ENCODE data around the gene ZNF862.

DNA sequence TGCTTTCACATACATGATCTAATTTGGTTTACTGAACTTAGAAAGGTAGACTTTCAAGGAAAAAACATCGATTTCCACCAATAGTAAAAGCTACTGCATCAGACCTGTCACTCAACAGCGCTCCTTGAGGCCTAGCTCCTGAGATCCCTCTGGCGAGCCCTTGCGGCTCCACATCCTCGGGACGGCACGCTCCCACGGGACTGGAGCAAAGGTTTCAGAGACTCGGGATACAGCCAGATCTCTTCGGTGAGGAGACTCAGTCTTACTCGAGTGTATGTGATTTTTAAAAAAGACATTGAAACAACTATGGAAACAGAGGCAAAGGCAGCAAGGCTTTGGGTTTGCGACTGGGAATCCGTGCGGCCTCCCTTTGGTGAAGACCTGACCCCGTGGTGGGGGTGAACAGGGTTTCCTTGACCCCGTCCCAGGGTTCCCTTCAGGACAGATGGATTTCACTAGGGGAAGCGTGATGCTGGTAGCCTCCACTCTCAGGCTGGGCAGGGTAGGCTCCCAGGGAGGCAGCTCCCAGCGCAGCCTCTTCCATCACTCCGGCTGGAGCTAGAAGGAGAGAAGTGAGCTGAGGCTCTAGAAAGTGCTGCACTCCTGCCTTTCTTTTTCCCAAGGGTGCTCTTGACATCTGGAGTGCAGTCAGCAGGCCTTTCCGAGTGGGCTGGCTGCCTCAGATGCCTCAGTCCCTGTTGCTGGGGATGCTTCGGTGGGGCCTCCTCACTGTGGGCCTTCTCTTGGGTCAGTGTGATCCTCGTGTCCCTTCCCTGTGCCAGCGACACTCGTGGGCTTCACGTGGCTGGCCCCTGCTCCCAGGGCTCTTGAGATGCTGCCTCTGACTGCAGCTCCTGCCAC, 29.8 kb downstream of the ZNF862 start:
- TF ChIP-seq CTCF (IDR thresholded peaks at IDR 0.05) (no peak), POLR2A (IDR thresholded peaks at IDR 0.05) (no peak)

Measured in gastroesophageal sphincter (tissue), 3 donors.